ENCODE data around the gene BTG4. TPM values are rescaled to one million over a fixed set of nuclear protein-coding genes. Genes with fewer than 3 reads are reported as not detected.

The BTG4 gene
- total and polyA plus RNA-seq, 2 of the 8 experiments (the other 6 are each of a cell fraction or from before 2014, with no cell fraction given), result 0.06 TPM; not detected in 1

GRCh38 chr11:111460340-111460739, 51.8 kb downstream of the BTG4 start:
- H3K36me3 ChIP-seq (ENCODE audit: control insufficient read depth in 2 of 4, insufficient read depth in 4 of 4, low read length in 3 of 4), result no peaks in the 10 kb centered on the region
- no peak overlapping the region for H2BK5ac ChIP-seq (ENCODE audit: low read depth, low read length)
- no peak overlapping the region for H2BK12ac ChIP-seq (ENCODE audit: low read depth, low read length)
- H3K27me3 ChIP-seq (replicated peaks in 1 of 4; ENCODE audit: control insufficient read depth in 3 of 4, extremely low read depth in 1 of 4, insufficient read depth in 3 of 4, low read length in 3 of 4), result no peaks in the 10 kb centered on the region; a peak in 1 of 7 replicates
- H3K56ac ChIP-seq (replicated peaks; ENCODE audit: insufficient read length, low read depth, low read length), result no peak overlapping the region
- POLR2A ChIA-PET (ENCODE audit: partially characterized antibody), result no interaction called here
- CTCF ChIA-PET (ENCODE audit: partially characterized antibody), result interaction anchor here (0.5 to 2.5 kb wide), 16 partner anchors 10 to 1011 kb away, joined by 3 to 12 read pairs (median 4); no protein-coding TSS in a partner anchor
- no peak overlapping the region for H3K27ac ChIP-seq (ENCODE audit: low read depth, low read length)
- H3K79me1 ChIP-seq (ENCODE audit: low read depth, low read length), result no peaks in the 10 kb centered on the region
- no peak overlapping the region for H2BK20ac ChIP-seq (ENCODE audit: low read length)
- no peak overlapping the region for H3K4ac ChIP-seq (replicated peaks; ENCODE audit: insufficient read length, low read depth, low read length)
- peaks cover 0 to 2% (median under 1%) of the 10 kb centered on the region in 4 experiments; a peak in 2 of 7 replicates for H3K4me1 ChIP-seq (replicated peaks in 1 of 4; ENCODE audit: control insufficient read depth in 3 of 4, insufficient read depth in 4 of 4, low read length in 3 of 4)
- WGBS, 2 experiments (ENCODE audit: extremely low coverage in 1 of 2, insufficient coverage in 1 of 2, insufficient read length in 1 of 2, insufficient replicate concordance in 2 of 2, low coverage in 1 of 2, low lambda C conversion rate in 2 of 2, missing lambda C conversion rate in 1 of 2), result 90% methylated on average over 4 of the region's 4 CpGs; no CpG with 5 or more reads in 1 of the 2 experiments
- H3K23me2 ChIP-seq (ENCODE audit: low read depth, low read length), result no peaks in the 10 kb centered on the region
- H3K79me2 ChIP-seq (ENCODE audit: control insufficient read depth in 1 of 2, insufficient read depth in 2 of 2, low read length in 2 of 2), result no peaks in the 10 kb centered on the region
- no peak overlapping the region for H3K23ac ChIP-seq (ENCODE audit: insufficient read length)
- FAIRE-seq, result no peak
- no peaks in the 10 kb centered on the region for H4K20me1 ChIP-seq (replicated peaks in 1 of 2; ENCODE audit: control insufficient read depth in 1 of 2, insufficient read depth in 2 of 2, low read length in 2 of 2)
- no peaks in the 10 kb centered on the region for H3K9me3 ChIP-seq (ENCODE audit: insufficient read depth in 2 of 2, low read depth in 1 of 2, low read length in 1 of 2)
- H2AK5ac ChIP-seq (ENCODE audit: low read depth, low read length), result no peak overlapping the region
- DNase-seq (ENCODE audit: low read depth in 1 of 2, low spot score in 2 of 2), result no peak
- H4K8ac ChIP-seq (ENCODE audit: extremely low read depth, insufficient read depth, low read length), result no peak overlapping the region
- no peak overlapping the region for H2BK15ac ChIP-seq (ENCODE audit: low read length)
- H3K9ac ChIP-seq (replicated peaks in 1 of 4; ENCODE audit: extremely low read depth in 1 of 4, low read depth in 3 of 4, low read length in 3 of 4), result no peak overlapping the region
- H3K14ac ChIP-seq (ENCODE audit: insufficient read length), result no peak overlapping the region
- H2AFZ ChIP-seq (ENCODE audit: low read length), result no peak overlapping the region
- H4K5ac ChIP-seq (ENCODE audit: insufficient read length, low read depth, low read length), result no peak overlapping the region
- H4K91ac ChIP-seq (replicated peaks; ENCODE audit: insufficient read length, low read length), result no peak overlapping the region
- H3K4me2 ChIP-seq (ENCODE audit: insufficient read depth in 1 of 2, low read depth in 2 of 2, low read length in 2 of 2), result no peak overlapping the region
- no peak overlapping the region for H3K4me3 ChIP-seq (ENCODE audit: extremely low read depth in 1 of 4, insufficient read depth in 2 of 4, low read depth in 3 of 4, low read length in 4 of 4)
- no peak overlapping the region for H2BK120ac ChIP-seq (replicated peaks; ENCODE audit: low read depth, low read length)
- no peak overlapping the region for H3K18ac ChIP-seq (ENCODE audit: extremely low read depth, low read length)
- TF ChIP-seq MAFK (IDR thresholded peaks at IDR 0.05; ENCODE audit: low read depth, low read length) (no peak), BRCA1 (IDR thresholded peaks at IDR 0.05; ENCODE audit: low read depth, low read length) (no peak), ZNF274 (IDR thresholded peaks at IDR 0.05; ENCODE audit: borderline replicate concordance, extremely low read depth, low read length) (no peak), EZH2 (IDR thresholded peaks at IDR 0.05; ENCODE audit: low read depth, low read length, severe bottlenecking) (no peak), RFX5 (IDR thresholded peaks at IDR 0.05; ENCODE audit: borderline replicate concordance, low read depth, low read length) (no peak), POU5F1 (IDR thresholded peaks at IDR 0.05; ENCODE audit: low read depth, low read length) (no peak), JUND (IDR thresholded peaks at IDR 0.05; ENCODE audit: low read length) (no peak), TCF12 (IDR thresholded peaks at IDR 0.05; ENCODE audit: low read depth, low read length) (no peak), BCL11A (IDR thresholded peaks at IDR 0.05; ENCODE audit: low read depth in 2 of 2, low read length in 2 of 2) (no peak), HDAC6 (IDR thresholded peaks at IDR 0.05; ENCODE audit: low read depth, low read length) (no peak), KDM4A (IDR thresholded peaks at IDR 0.05; ENCODE audit: low read depth, low read length, severe bottlenecking) (no peak), ASH2L (IDR thresholded peaks at IDR 0.05; ENCODE audit: low read length) (no peak), CREB1 (IDR thresholded peaks at IDR 0.05) (no peak), RAD21 (IDR thresholded peaks at IDR 0.05 in 1 of 2, conservative IDR thresholded peaks at IDR 0.05 in 1 of 2; ENCODE audit: low read depth in 2 of 2, low read length in 2 of 2) (no peak), POLR2AphosphoS5 (IDR thresholded peaks at IDR 0.05; ENCODE audit: low read depth, low read length) (no peak), BACH1 (IDR thresholded peaks at IDR 0.05; ENCODE audit: low read length) (no peak)

Measured in H1 (cell line).